GM21529 (cell line): Measurements from ENCODE around the gene REXO5.

Experiments
- ATAC-seq: cut with Tn5 transposase; IDR thresholded peaks from one replicate; pipeline ENCODE4 v1.9.1; 2021; ENCODE audit not compliant: unreplicated experiment

Gene REXO5

DNA sequence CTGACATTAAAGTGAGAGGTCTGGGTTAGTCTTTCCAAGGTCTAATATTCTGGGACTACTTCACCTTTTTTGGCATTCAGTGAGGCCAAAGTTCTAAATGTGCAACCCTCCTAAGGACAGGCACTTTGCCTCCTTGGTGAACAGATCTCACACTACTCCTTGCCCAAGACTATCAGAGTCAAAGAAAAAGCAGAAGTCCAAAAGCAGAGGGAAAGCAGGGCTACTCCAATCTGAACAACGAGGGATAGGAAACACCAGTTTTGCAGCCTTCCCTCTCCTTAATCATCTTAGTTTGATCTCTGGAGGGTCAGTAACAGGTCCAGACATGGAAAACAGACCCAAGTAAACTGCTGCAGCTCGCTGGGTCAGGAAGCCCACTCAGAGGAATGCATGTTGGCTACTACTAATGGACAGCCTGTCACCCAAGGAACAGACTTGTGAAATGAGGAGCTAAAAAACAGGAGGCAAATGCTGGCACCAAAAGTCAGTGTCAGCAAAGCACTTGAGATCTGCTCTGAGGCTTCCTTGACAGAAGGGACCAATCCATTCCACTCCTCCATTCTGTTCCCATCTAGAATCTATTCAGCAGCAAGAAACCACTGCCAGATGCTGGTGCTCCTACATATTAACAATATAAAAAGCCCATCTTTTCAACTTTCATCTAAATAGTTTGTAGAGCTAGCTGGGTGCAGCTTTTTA is 63.9 kb downstream of the REXO5 start:
- no peak for ATAC-seq

DNA sequence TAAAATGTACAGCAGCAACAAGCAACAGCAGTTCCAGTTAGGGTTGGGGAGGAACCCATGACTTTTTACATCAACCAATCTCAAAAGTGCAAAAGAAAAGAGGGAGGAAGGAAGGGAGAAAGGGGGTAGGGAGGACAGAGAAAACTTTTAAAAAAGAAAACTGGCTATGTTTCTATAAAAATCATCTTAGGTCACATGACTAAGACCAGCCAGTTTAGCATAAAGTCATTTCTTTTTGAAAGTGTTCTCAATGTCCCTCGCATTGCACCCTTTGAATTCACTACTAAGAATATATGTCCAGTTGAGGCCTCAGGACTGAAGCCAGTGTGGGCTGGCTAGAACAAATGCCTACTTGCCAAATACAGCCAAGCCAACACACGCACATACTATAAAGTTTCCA is 64.9 kb downstream of the REXO5 start:
- ATAC-seq, result no peak

DNA sequence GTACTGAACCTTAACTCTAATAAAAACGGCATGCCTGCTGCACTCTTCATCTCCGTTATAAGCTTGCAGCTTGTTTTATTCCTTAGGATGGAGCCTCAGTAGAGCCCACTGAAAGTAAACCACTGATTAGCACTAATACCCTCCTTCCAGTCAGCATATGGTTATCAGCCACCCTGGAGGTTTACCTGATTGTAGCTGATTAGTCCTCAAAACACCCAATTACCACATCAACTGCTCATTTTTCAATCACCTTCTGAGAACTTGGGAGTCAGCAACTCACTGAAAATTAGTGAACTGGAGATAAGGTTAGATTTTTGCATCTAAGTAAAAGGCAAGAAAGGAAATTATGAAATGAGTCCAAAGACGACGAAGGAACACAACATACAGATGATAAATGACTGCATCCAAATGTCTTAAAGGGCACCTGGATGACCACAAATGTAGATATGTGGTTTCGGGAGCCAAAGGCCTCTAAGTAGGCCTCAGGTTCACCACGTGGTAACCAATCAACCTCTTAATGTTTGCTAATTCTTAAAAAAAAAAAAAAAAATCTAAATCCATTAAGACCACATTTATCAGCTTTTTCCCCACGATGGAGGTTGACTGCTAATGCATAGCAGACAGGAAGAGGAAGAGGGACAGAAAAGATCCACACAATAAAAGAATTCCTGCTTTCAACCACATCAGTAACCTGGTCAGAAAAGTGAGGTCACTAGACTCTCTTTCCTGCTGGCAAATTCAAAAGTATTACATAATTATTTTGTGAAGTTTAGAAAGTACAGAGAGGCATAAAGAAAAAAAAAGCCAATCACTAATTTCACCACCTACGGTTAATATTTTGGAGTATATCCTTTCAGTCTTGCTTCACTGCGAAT is 65.9 kb downstream of the REXO5 start:
- no peak for ATAC-seq

DNA sequence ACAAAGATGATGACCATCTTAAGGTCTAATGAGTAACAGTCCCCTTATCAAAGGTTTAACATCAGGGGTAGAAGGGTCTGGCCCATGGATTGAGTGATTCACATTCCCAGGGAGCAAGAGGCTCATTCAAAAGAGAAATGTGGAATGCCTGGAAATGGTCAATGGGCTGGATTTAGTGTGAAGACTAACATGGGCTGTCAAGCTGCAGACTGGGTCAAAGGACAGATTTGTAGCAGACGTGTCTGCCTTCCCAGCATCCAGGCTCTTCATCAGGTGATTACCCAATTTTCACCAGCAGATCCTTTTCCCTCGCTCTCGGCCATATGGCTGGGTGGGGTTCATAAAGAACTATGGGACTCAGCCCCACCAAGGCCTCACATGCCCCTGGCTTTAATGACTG is 67.0 kb downstream of the REXO5 start:
- ATAC-seq, result no peak

- ATAC-seq, result no peak
Observed at GRCh38 chr16:20874088-20874581, 67.8 kb downstream of the REXO5 start.

GRCh38 chr16:20875355-20875650 is 69.0 kb downstream of the REXO5 start:
- no peak for ATAC-seq

DNA sequence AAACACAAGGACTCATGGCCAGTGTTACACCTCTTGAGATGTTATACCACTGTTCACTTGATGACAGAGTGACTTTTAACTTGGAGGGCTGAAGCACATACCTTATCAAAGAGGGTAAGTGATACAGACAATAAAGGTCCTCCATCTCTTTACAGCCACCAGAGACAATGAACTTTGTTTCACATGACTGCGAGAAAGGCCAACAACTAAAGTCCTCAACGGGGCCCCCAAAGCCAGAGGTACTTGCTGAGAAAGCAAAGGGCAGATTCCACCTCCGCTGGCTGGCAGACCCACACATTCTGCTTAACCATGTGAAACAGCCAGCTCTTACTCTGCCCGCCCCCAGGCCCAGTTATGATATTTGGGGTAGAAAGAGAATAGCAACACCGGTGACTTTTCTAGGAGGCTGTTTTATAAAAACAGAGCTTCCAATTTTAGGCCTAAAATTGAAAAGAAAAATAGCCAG is 72.4 kb downstream of the REXO5 start:
- no peak for ATAC-seq

GRCh38 chr16:20879175-20880040 is 73.1 kb downstream of the REXO5 start:
- no peak for ATAC-seq

GRCh38 chr16:20880867-20881502 is 74.7 kb downstream of the REXO5 start:
- ATAC-seq, result no peak

DNA sequence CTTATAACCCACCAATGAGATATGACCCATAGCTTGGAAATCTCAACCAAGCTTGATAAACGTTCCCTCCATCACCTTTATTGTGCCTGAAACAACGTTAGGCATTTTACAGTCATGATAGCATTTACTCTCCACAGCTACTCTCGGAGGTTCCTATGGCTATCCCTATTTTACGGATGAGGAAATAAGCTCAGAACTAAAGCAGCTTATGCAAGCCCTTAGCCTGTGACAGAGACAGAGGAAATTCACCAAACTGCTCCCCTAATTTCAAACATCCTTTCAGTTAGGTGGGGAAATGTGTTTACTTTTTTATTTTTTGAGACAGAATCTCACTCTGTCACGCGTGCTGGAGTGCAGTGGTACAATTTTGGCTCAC is 75.2 kb downstream of the REXO5 start:
- ATAC-seq, result no peak

- no peak for ATAC-seq
Observed at GRCh38 chr16:20883554-20884239, 77.4 kb downstream of the REXO5 start.

GRCh38 chr16:20884240-20884556 is 77.9 kb downstream of the REXO5 start:
- ATAC-seq, result no peak

- no peak for ATAC-seq
Observed at GRCh38 chr16:20886320-20886719, 80.0 kb downstream of the REXO5 start.

DNA sequence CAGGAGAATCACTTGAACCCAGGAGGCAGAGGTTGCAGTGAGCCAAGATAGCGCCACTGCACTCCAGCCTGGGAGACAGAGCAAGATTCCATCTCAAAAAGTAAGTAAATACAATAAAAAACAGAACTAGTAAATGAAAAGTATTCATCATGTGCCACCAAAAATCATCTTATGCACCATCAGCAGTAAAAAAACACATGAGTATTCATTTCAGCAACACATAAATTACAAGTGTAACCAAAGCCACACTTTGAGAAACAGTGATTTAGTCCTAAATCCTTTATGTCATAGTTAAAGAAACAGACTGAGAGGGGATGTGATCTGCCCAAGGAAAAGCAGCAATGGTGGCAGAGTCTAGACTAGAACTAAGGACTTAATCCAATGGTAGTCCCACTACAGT is 80.9 kb downstream of the REXO5 start:
- ATAC-seq, result no peak

DNA sequence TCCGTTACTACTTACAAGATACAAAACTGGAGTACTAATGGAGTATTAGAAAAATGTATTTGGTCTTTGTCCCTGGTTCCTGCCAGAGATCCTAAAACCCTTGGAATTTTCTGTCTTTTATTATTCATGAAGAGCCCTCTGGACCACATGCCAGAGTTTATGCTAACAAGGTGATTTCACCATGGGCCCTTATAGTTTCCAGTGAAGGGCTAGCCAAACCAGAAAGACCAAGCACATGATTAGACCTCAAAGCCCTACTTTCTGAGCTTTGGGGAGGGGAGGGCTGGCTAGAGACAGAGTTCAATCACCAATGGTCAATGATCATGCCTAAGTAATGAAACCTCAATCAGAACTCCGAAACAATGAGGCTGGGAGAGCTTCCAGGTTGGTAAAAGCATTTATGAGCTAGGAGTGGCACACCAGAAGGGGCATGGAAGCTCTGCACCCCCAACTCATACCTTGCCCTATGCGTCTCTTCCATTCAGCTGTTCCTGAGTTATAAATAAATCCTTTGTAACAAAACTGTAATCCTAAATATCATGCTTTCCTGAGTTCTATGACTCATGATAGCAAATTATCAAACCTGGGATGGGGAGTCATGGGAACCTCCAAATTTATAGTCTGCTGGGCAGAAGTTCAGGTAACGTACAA is 83.4 kb downstream of the REXO5 start:
- ATAC-seq, result no peak

DNA sequence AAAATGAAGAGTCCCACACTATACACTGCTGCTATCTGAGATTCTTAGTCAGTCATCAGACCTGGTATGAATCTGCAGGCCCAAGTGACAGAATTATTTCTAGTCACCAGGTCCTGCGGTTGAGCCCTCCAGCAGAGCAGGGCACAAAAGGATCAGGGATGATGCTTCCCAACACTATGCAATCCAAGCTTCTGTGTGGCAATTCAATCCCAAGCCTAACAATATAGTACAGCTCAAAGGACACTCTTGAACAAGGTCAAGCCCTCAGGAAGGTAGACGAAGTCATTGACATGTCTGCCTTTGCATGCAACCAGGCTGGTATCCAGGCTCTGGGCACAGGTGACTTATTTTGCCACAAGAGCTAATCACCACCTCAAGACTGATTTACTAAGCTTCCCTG is 88.1 kb downstream of the REXO5 start:
- ATAC-seq, result no peak

- ATAC-seq, result no peak
Observed at GRCh38 chr16:20897253-20897897, 91.0 kb downstream of the REXO5 start.

DNA sequence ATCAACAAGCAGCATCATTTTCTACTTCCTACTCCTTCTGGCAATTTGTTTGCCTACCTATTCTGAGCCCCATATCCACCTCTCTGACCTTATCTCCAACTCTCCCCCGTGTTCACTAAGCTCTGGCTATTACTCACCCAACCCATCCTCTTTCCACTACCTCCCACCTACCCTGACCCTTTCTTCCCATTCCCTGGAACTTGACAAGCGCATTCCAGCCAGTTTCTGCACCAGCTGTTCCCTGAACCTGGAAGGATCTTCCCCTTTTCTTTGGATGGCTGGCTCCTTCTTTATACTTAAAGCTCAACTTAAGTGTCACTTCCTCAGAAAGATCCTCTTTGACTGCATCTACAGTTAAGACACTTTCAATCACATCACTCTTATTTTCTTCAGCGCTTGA is 91.6 kb downstream of the REXO5 start:
- ATAC-seq, result no peak

GRCh38 chr16:20899071-20899470 is 92.7 kb downstream of the REXO5 start:
- ATAC-seq, result no peak
